ENCODE measurements around the gene CAMTA1. TPM values are rescaled to one million over a fixed set of nuclear protein-coding genes. Genes with fewer than 3 reads are reported as not detected.

CAMTA1 gene
- total RNA-seq, 1 donor from 2014 or later = 63.8 TPM

- peaks cover 18% of the 10 kb centered on the region for H3K4me1 Mint-ChIP-seq (ENCODE audit: low read depth)
- no peaks in the 10 kb centered on the region for H3K27me3 Mint-ChIP-seq (ENCODE audit: low read depth)
- H3K27ac Mint-ChIP-seq (ENCODE audit: unreplicated experiment) = no peak overlapping the region
- peaks cover 8% of the 10 kb centered on the region for H3K36me3 Mint-ChIP-seq (ENCODE audit: low read depth)
- TF ChIP-seq, protein P1, sequence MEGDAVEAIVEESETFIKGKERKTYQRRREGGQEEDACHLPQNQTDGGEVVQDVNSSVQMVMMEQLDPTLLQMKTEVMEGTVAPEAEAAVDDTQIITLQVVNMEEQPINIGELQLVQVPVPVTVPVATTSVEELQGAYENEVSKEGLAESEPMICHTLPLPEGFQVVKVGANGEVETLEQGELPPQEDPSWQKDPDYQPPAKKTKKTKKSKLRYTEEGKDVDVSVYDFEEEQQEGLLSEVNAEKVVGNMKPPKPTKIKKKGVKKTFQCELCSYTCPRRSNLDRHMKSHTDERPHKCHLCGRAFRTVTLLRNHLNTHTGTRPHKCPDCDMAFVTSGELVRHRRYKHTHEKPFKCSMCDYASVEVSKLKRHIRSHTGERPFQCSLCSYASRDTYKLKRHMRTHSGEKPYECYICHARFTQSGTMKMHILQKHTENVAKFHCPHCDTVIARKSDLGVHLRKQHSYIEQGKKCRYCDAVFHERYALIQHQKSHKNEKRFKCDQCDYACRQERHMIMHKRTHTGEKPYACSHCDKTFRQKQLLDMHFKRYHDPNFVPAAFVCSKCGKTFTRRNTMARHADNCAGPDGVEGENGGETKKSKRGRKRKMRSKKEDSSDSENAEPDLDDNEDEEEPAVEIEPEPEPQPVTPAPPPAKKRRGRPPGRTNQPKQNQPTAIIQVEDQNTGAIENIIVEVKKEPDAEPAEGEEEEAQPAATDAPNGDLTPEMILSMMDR (IDR thresholded peaks at IDR 0.05) = no peak
- DNase-seq (ENCODE audit: low spot score) = no peak
- H3K9me3 Mint-ChIP-seq (ENCODE audit: low read depth) = peaks cover 23% of the 10 kb centered on the region
- no peak overlapping the region for H3K4me3 Mint-ChIP-seq (ENCODE audit: unreplicated experiment)
These were observed 483.7 kb downstream of the CAMTA1 start for GRCh38 chr1:7268983-7269382.

GRCh38 chr1:7269525-7269924, 484.3 kb downstream of the CAMTA1 start:
- Mint-ChIP-seq H3K4me1 (ENCODE audit: low read depth) (peaks cover 18% of the 10 kb centered on the region), H3K4me3 (ENCODE audit: unreplicated experiment) (no peak overlapping the region), H3K36me3 (ENCODE audit: low read depth) (peaks cover 8% of the 10 kb centered on the region), H3K27me3 (ENCODE audit: low read depth) (no peaks in the 10 kb centered on the region), H3K9me3 (ENCODE audit: low read depth) (peaks cover 23% of the 10 kb centered on the region), H3K27ac (ENCODE audit: unreplicated experiment) (no peak overlapping the region)
- TF ChIP-seq, protein P1 (IDR thresholded peaks at IDR 0.05) = no peak
- no peak for DNase-seq (ENCODE audit: low spot score)

DNA sequence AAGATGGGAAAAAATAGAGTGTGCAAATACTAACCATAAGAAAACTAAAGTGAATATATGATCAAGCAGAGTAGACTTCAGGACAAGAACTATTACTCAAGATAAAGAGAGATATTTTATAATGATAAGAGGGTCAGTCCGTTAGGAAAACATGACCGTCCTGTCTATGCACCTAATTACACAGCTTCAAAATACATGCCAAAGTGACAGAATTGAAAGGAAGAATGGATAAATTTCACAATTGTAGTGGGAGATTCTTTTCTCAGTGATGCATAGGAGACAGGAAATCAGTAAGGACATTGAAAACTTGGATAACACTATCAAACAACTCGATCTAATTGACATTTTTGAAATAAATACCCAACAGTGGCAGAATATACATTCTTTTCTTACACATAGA, 489.0 kb downstream of the CAMTA1 start:
- Mint-ChIP-seq H3K27me3 (ENCODE audit: low read depth) (no peaks in the 10 kb centered on the region), H3K27ac (ENCODE audit: unreplicated experiment) (no peak overlapping the region), H3K4me1 (ENCODE audit: low read depth) (no peaks in the 10 kb centered on the region), H3K36me3 (ENCODE audit: low read depth) (peaks cover 9% of the 10 kb centered on the region), H3K9me3 (ENCODE audit: low read depth) (peaks cover 26% of the 10 kb centered on the region), H3K4me3 (ENCODE audit: unreplicated experiment) (no peak overlapping the region)
- DNase-seq (ENCODE audit: low spot score) = no peak
- TF ChIP-seq, protein P1 (IDR thresholded peaks at IDR 0.05) = no peak

DNA sequence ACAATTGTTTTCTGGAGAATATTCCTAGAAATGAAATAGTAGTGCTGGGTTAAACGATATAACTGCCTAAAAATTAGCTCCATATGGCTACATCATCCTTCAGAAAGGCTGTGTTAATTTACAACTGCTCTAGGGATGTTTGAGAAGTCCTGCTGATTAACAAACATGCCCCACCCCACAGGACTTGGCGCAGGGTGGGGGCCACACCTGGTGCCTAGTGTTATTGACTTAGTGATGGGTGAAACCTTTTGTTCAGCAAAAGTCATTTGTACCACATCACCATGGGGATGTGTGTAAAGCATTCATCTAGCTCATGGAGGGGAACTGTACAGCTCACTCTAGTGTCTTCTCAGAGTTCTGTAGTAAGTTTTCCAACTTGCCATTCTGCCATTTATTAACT, 492.8 kb downstream of the CAMTA1 start:
- peaks cover 14% of the 10 kb centered on the region for H3K9me3 Mint-ChIP-seq (ENCODE audit: low read depth)
- no peak overlapping the region for H3K27ac Mint-ChIP-seq (ENCODE audit: unreplicated experiment)
- peaks cover 3% of the 10 kb centered on the region for H3K36me3 Mint-ChIP-seq (ENCODE audit: low read depth)
- no peak for DNase-seq (ENCODE audit: low spot score)
- no peaks in the 10 kb centered on the region for H3K27me3 Mint-ChIP-seq (ENCODE audit: low read depth)
- H3K4me1 Mint-ChIP-seq (ENCODE audit: low read depth) = peaks cover 10% of the 10 kb centered on the region
- no peak overlapping the region for H3K4me3 Mint-ChIP-seq (ENCODE audit: unreplicated experiment)
- TF ChIP-seq, protein P1 (IDR thresholded peaks at IDR 0.05) = no peak

DNA sequence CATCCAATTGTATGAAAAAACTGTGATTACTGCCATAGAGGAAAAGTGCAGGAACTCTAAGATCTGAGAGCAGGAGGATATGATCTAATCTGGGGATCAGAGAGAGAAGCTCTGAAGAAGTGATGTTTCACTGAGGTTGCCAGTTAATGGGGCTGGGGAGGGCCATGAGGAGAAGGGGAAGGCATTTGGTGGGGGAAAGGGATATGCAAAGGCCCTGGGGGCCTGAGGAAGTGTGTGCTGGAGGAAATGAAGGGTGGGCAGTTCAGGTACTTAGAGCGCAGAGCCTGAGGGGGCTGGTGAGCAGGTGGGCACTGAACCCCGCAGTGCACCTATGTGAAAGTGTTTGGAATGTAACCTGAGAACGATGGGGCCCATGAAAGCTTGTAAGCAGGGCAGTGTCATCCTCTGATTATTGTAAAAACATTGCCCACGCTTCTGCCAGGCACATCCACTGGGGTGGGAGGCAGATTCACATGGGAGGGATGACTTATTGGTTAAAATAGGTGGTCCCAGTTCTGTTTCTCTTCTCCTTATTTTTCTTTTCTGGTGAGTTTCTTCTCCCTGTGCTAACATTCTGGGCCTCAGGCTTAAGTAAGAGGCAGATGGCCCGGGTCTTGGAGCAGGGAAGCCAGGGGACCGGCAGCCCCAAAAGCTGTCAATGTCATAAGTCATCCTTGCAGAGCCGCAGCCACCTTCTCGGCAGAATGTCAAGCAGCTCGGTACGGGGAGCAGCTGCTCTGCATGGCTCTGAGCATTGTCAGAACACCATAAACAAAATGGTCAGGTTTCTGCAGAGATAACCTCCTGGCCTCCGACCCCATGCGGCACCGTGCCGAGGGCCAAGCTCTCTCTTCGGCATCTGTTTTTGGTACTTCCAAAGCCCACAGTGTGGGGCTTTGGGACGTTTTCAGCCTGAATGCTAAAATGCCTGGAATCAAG, 493.8 kb downstream of the CAMTA1 start:
- H3K36me3 Mint-ChIP-seq (ENCODE audit: low read depth) = peaks cover 3% of the 10 kb centered on the region
- DNase-seq (ENCODE audit: low spot score) = no peak
- H3K9me3 Mint-ChIP-seq (ENCODE audit: low read depth) = peaks cover 14% of the 10 kb centered on the region
- H3K27me3 Mint-ChIP-seq (ENCODE audit: low read depth) = no peaks in the 10 kb centered on the region
- peaks cover 12% of the 10 kb centered on the region for H3K4me1 Mint-ChIP-seq (ENCODE audit: low read depth)
- TF ChIP-seq, protein P1 (IDR thresholded peaks at IDR 0.05) = no peak
- H3K27ac Mint-ChIP-seq (ENCODE audit: unreplicated experiment) = no peak overlapping the region
- H3K4me3 Mint-ChIP-seq (ENCODE audit: unreplicated experiment) = no peak overlapping the region
